GM13976 (cell line): ENCODE measurements around the gene UNC80.

Experiments
- DNase-seq: peaks from one replicate; pipeline ENCODE4 v3.0.0; 2012; ENCODE audit warnings: low spot score
- CTCF ChIP-seq: IDR thresholded peaks from 2 replicates; pipeline ENCODE4 v1.5.1; 2012; ENCODE audit warnings: borderline replicate concordance, mild to moderate bottlenecking; ENCODE audit not compliant: insufficient read depth; ENCODE audit errors: extremely low read depth, missing control alignments, control extremely low read depth
- in situ Hi-C: fragments of 300-500 bp; cut with MboI; formaldehyde crosslinking; loops from one replicate; pipeline ENCODE4 v1.12.0; 2022; ENCODE audit warnings: low sequenced_read_pairs, mixed read lengths, inconsistent platforms; ENCODE audit not compliant: unreplicated experiment

Gene UNC80

DNA sequence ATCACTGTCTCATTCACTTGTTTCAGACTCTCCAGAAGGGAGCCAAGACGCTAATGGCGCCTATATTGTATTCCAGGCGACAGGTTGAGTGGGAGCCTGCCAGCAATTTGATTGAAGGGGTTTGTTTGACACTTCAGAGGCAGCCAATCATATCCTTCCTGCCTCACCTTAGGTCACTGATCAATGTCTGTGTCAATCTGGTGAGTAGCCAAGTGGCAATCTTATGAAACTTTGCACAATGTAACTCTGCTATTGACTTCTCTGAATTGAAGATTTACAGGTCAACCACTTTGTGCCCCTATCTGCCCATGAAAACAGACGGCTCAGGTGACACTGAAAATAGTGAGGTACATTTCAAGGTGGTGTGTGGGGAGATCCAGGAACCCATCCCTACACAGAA lies 198.1 kb downstream of the UNC80 start:
- DNase-seq, result no peak
- in situ Hi-C loops, result no loop called here
- TF ChIP-seq CTCF, result no peak

- in situ Hi-C loops, result no loop called here
- no peak for TF ChIP-seq CTCF
- no peak for DNase-seq
Measured at GRCh38 chr2:209970271-209970670, 198.6 kb downstream of the UNC80 start.

- no peak for TF ChIP-seq CTCF
- no peak for DNase-seq
- in situ Hi-C loops, result no loop called here
Measured at GRCh38 chr2:209970711-209971110, 199.1 kb downstream of the UNC80 start.

GRCh38 chr2:209973328-209973727 lies 201.7 kb downstream of the UNC80 start:
- in situ Hi-C loops, result no loop called here
- TF ChIP-seq CTCF, result no peak
- no peak for DNase-seq

DNA sequence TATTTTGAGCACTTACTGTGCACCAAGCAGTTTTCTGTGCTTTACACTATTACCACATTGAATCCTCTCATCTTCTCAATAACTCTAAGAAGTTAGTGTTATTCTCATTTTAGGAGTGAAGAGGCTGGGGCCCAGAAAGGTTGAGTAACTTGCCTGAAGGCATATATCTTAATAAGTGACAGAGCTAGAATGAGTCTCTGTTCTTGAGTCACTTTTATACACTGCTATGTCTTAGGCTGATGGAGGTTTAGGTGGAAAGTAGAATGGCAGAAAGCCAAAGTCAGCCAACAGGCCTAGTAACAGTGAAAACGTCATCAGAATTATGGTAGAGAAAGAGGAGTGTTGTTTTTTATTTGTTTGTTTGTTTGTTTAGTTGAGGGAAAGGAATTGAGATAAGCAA lies 202.9 kb downstream of the UNC80 start:
- TF ChIP-seq CTCF, result no peak
- DNase-seq, result no peak
- in situ Hi-C loops, result no loop called here

DNA sequence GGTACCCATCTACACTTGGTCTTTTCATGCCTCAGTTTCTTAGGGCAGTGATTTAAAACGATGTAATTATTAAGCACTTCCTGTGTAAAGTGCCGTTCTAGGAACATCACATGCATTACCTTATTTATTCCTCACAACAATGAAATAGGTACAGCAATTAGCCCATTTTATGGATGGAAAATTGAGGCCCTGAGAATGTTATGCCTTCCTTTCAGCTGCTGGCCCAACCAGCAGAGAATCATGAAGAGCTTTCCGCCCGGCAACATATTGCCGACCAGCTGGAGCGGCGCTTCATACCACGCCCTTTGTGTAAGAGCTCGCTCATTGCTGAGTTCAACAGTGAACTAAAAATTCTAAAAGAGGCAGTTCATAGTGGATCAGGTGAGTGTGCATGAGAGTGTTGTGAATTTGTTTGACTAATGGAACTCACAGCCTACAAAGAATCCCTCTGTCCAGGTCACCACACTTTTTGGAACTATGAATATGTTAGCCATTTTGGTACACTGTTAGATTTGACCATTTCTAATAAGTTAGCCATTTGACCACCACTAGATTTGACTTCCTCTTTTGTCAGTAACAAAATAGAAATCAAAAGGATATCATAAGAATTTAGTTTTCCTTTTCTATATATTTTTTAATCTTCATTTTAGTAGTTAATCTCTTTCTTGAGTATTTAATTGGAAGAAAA lies 205.2 kb downstream of the UNC80 start:
- no peak for DNase-seq

More for the DNA sequence above, 205.2 kb downstream of the UNC80 start:
- in situ Hi-C loops, result loop anchor here (5.0 kb wide), 1 partner anchor 215 kb away; no protein-coding TSS in a partner anchor
- TF ChIP-seq CTCF, result no peak
